D721Med (cell line): ENCODE measurements around the gene CSE1L.
"Not testable (repeated sequence)": the region's sequence is repeated elsewhere in the genome, so short reads cannot be mapped to it uniquely, and the experiment has no call there.

ENCODE experiments used
- DNase-seq: peaks from one replicate; pipeline ENCODE4 v3.0.0; 2011; ENCODE audit warnings: low spot score; ENCODE audit not compliant: insufficient read length
- FAIRE-seq: peaks from 2 replicates; lab custom pipeline; 2011; peaks lifted over from hg19 to GRCh38; lab: Jason Lieb, UNC
- TF ChIP-seq, protein P1 (sequence below): IDR thresholded peaks from 2 replicates; pipeline ENCODE4 v1.5.1; 2012; ENCODE audit warnings: mild to moderate bottlenecking, control low read depth; ENCODE audit not compliant: insufficient read depth; ENCODE audit errors: missing control alignments

The CSE1L gene

DNA sequence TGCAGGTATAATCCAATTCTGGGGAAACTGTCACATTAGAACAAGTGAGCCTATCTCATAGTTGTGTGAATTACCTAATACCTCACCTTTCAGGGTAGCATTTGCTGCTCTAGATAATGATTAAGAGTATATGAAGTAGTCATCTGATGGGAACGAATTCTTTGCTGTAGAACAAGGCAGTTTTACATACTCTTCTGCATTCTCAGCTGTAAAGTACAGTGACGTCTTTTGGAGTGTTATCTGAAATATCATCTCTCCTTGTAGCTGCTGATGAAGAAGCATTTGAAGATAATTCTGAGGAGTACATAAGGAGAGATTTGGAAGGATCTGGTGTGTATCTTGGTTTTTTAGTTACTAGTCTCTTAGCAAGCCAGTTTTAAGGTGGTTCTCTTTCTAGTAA is 28.4 kb downstream of the CSE1L start:
- TF ChIP-seq, protein P1, sequence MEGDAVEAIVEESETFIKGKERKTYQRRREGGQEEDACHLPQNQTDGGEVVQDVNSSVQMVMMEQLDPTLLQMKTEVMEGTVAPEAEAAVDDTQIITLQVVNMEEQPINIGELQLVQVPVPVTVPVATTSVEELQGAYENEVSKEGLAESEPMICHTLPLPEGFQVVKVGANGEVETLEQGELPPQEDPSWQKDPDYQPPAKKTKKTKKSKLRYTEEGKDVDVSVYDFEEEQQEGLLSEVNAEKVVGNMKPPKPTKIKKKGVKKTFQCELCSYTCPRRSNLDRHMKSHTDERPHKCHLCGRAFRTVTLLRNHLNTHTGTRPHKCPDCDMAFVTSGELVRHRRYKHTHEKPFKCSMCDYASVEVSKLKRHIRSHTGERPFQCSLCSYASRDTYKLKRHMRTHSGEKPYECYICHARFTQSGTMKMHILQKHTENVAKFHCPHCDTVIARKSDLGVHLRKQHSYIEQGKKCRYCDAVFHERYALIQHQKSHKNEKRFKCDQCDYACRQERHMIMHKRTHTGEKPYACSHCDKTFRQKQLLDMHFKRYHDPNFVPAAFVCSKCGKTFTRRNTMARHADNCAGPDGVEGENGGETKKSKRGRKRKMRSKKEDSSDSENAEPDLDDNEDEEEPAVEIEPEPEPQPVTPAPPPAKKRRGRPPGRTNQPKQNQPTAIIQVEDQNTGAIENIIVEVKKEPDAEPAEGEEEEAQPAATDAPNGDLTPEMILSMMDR, result no peak
- DNase-seq (no peak), FAIRE-seq (no peak)

DNA sequence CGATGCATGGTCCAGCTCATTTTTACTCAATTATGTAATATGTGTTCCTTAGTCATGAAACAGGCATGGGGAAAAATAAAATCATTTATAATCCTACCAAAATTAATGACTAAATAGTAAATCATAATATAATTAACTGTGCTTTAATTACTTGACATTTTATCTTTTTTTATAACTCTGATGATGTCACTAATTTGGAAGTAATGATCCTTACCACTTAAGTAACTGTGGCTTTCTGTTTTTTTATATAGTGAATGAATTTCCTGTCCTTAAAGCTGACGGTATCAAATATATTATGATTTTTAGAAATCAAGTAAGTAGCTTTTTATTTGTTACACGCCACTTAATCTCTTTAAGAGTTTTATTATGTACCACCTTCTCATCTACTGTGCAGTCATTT is 32.2 kb downstream of the CSE1L start:
- TF ChIP-seq, protein P1, result no peak
- DNase-seq (no peak), FAIRE-seq (no peak)

DNA sequence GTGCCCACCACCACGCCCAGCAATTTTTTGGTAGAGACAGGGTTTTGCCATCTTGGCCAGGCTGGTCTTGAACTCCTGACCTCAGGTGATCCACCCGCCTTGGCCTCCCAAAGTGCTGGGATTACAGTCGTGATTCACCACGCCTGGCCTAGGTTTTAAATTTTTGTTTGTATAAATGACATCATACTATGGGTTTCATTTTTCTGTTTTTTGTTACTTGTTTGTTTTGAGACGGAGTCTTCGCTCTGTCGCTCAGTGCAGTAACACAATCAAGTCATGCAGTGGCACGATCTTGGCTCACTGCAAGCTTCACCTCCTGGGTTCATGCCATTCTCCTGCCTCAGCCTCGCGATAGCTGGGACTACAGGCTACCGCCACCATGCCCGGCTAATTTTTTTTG is 36.2 kb downstream of the CSE1L start:
- not testable (repeated sequence) for FAIRE-seq, DNase-seq

DNA sequence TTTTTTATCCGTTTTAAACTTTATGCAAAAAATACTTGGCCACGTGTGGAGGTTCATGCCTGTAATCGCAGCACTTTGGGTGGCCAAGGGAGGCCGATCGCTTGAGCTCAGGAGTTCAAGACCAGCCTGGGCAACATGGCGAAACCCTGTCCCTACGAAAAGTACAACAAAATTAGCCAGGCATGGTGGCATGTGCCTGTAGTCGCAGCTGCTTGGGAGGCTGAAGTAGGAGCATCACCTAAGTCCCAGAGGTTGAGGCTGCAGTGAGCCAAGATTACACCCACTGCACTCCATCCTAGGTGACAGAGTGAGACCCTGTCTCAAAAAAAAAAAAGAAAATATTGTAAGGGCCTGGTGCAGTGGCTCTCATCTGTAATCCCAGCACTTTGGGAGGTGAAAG is 45.0 kb downstream of the CSE1L start:
- DNase-seq, result no peak
- TF ChIP-seq, protein P1, result no peak
- FAIRE-seq, result no peak

DNA sequence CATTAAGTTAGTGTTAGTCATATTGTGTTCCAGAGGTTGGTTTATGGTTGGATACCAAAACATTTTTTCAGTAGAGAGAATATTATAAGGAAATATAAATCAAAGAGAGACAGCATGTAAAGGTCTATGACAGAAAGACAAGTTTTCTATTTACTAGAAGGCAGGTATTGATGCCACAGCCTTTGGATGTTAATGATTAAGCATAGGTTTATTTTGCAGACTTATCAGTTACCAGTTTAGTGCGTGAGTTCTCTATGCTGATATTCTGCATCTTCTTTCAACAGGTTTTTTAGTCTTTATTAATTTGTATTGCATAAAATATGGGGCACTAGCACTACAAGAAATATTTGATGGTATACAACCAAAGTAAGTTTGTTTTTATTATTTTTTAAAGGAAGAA is 45.6 kb downstream of the CSE1L start:
- TF ChIP-seq, protein P1, result no peak
- no peak for DNase-seq
- no peak for FAIRE-seq

DNA sequence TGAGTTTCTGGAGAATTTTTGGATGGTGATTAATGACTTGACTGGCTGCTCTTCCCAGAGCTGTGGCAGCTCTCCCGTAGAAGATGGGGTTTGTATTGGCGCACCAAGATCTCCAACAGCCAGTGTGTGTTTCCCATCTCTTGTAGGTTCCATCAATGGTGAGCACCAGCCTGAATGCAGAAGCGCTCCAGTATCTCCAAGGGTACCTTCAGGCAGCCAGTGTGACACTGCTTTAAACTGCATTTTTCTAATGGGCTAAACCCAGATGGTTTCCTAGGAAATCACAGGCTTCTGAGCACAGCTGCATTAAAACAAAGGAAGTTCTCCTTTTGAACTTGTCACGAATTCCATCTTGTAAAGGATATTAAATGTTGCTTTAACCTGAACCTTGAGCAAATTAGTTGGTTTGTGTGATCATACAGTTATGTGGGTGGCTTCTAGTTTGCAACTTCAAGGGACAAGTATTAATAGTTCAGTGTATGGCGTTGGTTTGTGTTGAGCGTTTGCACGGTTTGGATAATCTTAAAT is 50.2 kb downstream of the CSE1L start:
- TF ChIP-seq, protein P1, result no peak

DNA sequence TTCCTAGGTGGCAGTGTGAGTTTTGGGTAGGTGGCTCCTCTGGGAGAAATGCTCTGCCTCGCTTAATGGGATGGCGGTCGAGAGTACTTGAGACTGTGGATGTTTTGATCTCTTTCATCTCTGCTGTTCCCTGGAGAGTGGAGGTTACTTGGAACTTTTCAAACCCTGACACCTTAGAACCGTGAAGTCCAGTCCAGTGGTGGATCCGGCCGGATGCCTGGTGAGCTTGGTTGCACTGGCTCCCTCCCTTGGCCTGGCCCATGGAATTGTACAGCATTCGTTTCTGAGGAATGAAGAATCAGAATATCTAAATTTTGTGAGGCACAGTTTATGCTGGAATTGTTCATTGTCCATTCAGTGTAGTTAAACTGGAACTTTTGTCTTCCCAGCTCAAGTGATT is 51.0 kb downstream of the CSE1L start:
- FAIRE-seq (no peak), DNase-seq (no peak)
- TF ChIP-seq, protein P1, result no peak

More for the DNA sequence above, 50.2 kb downstream of the CSE1L start:
- FAIRE-seq (no peak), DNase-seq (no peak)

DNA sequence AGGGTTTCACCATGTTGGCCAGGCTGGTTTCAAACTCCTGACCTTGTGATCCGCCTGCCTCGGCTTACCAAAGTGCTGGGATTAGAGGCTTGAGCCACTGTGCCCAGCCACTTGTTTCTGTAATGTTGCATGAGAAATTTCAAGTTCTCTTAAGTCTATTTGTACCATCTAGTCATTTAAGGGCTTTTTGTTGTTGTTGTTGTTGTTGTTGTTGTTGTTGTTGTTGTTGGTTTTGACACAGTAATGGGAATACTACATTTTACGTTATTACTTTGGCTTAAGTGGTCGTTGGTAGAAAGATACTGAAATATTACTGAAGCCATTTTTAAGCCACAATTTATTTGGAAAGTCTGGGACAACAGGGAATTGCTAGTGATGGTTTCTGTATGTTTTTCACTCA is 52.0 kb downstream of the CSE1L start:
- TF ChIP-seq, protein P1, result no peak
- no peak for DNase-seq

More for the DNA sequence above, 52.0 kb downstream of the CSE1L start:
- FAIRE-seq, result no peak
